HG03108 (cell line): ENCODE data around the gene NDUFA3.

Experiments used
- ATAC-seq: cut with Tn5 transposase; IDR thresholded peaks from one replicate; pipeline ENCODE4 v1.9.1; 2021; ENCODE audit warnings: moderate library complexity; ENCODE audit not compliant: unreplicated experiment

NDUFA3 gene

DNA sequence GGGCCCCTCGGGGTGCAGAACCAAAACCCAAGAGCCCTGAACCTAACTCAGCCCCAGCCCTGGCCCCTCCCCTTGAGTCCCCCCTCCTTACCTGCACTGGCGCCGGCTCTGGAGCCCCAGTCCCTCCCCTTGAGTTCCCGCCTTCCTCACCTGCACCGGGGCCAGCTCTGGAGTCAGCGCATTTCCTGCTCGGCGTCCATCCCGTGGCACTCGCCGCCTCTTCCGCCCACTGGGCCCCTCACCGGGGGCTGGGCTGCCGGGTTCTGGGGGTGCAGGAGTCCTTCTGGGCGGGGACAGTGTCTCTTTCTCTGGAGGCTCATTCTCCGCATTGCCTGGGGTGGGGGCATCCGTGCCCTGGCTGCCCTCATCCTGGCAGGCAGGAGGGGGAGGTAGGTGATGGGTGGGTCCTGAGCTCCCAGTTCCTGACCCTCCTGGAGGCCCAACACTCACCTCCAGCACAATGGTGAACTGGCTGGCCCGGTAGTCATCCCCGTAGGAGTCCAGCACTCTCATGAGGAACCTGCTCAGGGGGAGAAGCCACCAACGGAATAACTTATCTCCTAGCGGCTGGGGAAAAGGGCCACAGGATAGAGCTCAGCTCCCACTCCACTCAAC is 5.3 kb downstream of the NDUFA3 start:
- no peak for ATAC-seq

DNA sequence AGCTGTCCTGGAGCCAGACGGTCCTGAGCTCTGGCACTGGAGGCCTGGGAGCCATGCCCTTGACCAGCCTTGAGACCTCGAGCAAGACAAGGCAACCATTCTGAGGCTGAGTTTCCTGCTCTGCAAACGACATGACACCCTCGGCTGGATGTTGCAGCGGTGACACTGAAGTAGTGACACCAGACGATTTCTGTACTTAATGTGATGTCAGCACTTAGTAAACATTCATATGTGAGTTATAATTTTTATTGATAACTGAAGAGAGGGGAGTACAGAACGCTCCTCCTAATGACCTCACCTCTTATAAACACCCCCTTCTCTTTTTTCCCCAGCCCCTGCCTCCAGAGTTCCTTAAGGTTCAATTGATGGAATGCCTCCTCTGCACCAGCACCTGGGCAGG is 5.8 kb downstream of the NDUFA3 start:
- ATAC-seq = no peak

DNA sequence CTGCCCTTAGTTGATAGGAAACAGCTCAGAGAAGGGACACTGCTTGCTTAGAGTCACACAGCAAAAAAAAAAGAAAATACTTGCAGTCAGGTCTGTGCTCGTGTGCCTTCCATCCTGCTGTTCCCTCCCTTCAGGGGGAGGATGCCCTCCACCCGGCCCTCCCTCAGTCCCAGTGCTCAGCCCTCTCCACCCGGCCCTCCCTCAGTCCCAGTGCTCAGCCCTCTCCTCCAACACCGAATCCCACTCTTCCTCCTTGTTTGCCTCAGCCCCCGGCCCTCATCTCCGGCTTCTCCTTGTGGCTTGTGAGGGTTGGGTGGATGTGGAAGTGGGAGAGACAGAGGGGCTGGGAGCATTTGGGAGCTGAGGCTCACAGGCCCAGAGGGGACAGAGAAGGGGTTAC is 7.0 kb downstream of the NDUFA3 start:
- no peak for ATAC-seq

DNA sequence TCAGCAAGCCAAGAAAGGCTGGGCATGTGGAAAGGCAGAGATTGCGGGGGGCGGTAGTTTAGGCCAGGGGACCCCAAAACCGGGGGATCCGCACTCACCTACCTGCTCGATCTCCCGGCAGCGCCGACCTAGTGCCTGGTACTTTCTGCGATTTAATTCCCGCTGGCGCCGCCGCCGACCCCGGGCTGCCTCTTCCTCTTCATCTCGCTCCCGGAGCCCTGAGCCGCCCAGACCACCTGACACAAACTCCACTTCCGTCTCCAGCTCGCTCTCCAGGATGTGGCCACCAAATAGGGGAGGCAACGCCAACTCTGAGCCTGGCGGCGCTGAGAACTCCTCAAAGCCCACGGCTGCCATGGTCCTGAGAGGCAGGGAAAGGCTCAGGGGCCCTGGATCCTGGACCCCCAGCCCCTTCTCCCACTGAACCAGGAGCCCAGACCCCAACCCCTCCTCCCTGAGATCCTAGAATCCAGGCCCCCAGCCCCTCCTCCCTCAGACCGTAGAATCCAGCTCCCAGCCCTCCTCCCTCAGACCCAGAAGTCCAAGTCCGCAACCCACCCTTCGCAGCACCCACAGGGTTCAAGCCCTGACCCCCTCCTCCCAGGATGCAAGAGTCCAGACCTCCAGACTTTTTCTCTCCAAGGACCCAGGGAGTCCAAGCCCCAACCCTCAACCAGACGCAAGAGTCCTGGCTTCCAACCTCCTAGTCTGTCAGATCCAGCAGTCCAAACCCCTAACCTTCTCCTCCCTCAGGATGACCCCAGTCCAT is 11.9 kb downstream of the NDUFA3 start:
- ATAC-seq = no peak

DNA sequence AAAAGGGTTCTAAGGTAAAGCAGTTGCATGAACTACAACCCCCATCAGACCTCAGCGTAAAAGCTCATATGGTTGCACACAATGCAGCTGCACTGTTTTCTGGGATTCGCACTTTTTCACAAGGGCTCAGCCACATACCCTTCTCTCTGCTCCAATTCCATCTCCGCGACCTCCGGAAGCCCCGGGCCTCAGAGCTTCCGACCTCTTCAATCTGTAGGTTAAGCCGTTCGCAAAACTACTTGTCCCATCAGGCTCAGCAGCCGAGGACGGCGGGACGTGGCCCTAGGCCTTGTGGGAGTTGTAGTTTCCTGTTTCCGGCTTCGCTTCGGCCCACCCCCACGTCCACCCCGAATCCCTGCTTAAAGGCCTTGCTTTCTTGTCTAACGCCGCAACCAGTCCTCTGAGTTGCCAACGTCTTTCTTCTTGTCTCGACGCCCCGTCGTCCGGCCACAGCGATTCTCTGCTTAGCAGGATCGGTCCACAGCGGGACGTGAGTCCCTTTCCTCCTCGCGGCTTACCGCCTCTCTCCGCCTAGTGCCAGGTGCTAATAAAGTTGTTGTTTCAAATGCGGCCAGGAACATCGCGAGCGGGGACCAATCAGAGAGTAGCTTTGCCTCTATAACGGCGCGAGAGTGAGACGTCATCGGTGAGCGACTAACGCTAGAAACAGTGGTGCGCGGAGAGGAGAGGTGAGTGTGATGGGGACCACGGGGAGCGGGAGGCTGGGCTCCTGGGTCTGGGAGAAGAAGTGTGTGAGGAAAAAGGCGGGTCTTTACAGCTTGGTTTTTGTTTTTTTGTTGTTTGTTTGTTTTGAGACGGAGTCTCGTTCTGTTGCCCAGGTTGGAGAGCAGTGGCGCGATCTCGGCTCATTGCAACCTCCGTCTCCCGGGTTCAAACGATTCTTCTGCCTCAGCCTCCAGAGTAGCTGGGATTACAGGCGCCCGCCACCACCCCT is 12.7 kb downstream of the NDUFA3 start, which contains the start of the genes PRPF31 and TFPT:
PRPF31 (plus strand) TSS at position 646 of the 955 bp plus-strand sequence. CDS start 2,525 bp downstream, outside the sequence.
TFPT (minus strand) TSS at position 549 of the 955 bp plus-strand sequence; CDS start at position 161, 388 bp downstream.
- ATAC-seq = peak; percentile 78

DNA sequence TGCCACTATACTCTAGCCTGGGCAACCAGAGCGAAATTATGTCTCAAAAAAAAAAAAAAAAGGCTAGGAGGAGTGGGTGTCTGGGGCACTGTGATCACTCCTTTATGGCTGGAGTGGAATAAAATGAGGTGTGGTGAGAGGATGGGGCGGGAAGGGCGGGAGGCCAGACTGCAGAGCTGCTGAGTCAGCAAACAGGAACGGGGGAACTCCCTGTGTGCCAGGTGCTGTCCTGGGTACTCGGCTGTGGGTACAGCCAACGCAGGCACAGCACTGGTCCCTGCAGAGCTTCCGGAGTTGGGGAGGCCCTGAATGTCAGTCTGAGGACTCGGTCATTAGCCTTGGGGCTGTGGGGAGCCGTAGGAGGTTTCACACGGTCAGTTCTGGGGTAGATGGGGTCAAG is 18.6 kb downstream of the NDUFA3 start:
- ATAC-seq = no peak

DNA sequence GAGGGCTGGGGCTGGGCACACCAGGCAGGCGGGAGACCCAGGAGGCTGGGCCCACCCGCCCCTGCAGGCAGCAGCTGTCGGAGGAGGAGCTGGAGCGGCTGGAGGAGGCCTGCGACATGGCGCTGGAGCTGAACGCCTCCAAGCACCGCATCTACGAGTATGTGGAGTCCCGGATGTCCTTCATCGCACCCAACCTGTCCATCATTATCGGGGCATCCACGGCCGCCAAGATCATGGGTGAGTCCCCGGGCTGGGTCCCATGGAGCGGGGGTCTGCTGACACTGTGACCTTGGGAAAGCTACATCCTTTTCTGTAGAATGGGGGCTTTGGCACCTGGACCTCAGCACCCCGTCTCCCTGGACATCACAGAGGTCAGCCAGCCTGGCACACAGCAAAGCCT is 21.0 kb downstream of the NDUFA3 start:
- ATAC-seq = no peak

DNA sequence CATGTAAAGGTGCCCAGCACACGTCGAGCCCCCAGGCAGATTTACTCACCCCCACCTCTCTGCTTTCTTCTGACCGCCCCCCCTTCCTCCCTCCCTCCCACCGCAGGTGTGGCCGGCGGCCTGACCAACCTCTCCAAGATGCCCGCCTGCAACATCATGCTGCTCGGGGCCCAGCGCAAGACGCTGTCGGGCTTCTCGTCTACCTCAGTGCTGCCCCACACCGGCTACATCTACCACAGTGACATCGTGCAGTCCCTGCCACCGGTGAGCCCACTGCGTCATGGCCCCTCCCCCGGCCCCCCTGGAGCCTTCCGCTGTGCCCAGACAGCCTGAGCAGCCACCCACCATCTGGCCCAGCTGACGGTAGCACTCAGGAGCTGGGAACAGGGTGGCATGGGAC is 21.7 kb downstream of the NDUFA3 start:
- ATAC-seq = no peak

DNA sequence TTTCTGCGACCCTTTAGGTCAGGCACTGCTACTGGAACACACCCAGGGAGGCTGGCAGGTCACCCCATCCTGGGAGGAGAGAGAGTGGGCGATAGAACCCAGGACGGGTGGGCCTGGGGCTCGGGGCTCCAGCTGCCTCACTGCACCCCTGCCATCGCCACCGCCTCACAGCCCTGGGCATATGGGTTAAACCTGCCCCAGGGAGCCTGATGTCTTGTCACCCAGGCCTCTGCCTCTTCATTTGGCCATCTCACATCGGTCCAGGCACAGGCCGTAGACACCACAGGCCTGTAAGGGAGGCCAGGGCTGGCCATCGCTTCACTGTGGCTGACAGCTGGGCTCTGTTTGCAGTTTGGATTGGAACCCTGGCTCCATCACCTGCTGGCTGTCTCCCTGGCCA is 23.1 kb downstream of the NDUFA3 start:
- ATAC-seq = no peak

DNA sequence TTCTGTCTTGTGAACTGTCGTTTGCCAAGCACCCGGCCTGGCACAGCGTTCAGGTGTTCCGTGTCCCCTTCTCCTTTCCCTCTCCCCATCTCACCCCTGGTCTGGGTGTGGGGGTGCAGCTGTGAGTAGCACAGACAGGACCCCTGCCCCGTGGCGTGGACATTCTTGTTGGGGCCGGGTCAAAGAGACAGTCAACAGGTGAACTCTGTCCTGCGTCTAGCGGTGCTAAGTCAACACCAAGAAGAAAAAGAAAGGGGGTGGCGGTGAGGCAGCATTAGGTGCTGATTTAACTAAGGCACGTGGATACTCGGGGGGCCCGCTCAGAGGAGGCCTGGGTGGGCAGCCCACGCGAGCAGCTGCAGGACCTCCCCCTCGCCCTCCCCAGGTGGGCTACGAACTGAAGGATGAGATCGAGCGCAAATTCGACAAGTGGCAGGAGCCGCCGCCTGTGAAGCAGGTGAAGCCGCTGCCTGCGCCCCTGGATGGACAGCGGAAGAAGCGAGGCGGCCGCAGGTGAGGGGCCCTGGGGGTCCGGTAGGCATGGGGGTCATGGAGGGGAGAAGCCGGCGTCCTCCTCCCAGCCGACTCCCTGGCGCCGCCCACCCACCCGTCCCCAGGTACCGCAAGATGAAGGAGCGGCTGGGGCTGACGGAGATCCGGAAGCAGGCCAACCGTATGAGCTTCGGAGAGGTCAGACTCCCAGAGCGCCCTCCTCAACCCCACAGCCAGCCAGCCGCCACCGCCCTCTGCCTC is 25.2 kb downstream of the NDUFA3 start:
- ATAC-seq = no peak

DNA sequence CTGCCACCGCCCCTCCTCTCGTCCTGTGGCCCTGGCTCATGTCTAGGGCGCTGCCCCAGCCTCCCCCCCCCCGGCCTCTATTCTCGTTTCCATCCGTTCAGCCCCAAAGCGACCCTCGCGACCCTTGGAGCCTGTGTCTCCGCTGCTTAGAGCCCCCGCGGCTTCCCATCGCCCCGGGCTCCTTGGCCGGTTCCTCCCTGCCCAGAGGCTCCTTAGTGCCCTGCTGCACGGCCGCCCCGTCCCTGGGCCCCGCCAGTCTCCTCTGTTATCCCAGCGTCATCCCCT is 25.7 kb downstream of the NDUFA3 start:
- no peak for ATAC-seq

DNA sequence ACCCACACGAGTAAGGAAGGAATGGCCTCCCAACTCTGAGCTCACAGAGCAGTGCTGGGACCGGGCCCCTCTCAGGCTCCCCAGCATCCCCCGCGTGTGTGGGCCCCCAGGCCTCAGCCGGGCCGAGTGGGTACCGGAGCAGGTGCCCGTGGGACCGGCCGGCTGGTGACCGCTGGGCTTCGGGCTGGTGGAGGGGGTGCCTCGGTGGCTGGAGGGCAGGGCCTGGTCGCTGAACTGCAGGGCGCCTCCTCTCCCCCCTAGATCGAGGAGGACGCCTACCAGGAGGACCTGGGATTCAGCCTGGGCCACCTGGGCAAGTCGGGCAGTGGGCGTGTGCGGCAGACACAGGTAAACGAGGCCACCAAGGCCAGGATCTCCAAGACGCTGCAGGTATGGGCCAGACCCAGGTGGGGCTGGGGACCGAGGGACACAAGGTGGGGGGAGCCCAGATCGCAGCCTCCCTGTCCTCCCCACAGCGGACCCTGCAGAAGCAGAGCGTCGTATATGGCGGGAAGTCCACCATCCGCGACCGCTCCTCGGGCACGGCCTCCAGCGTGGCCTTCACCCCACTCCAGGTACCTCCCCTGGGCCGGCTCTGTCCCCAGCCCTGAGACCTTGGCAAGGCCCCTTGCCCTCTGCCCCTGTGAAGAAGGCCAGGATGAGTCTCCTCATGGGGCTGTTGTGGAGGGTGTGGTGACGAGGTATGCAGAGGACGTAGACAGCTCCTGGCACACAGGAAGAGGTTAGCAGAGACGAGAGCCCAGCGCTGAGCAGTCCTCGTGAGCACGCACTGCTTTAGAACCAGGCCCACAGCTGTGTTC is 26.4 kb downstream of the NDUFA3 start:
- ATAC-seq = no peak

DNA sequence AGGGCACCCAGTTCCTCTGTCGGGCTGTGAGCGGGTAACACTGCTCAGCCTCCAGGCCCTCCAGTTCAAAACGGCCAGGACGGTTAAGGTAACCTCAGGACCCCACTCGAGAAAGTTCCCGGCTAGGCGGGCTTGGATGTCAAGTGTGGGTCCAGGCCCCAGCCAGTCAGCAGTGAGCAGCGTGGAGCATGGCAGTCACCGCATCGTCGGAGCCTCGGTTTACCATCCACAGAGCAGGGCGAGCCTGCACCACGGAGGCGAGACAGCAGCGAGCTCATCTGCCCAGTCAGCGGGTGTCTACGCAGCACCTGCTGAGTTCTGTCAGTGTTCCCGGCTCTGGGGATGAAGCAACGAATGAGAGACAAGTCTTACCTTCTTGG is 27.0 kb downstream of the NDUFA3 start:
- no peak for ATAC-seq

DNA sequence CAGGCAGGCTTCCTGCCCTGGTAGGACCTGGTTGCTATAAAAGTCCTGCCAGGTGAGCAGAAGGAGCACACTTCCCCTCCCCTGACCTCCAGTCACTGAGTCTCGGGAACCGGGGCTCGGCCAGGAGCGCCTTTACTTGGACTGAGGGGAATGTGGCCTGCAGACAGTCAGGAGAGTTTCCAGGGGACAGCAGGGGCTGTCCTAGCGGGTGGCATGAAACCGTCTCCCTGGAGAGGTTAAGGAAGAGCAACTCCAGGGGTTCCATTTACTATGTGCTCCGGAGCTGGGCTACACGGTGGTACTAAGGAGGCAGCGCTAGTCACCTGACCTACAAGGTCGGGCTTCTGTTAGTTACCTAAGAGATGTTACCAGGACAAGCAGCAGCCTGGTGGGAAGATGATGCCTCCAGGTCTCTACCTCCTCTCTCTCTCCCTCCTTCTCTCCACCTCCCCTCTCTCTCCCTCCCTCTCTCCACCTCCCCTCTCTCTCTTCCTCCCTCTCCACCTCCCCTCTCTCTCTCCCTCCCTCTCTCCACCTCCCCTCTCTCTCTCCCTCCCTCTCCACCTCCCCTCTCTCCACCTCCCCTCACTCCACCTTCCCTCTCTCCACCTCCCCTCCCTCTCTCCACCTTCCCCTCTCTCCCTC is 30.8 kb downstream of the NDUFA3 start:
- no peak for ATAC-seq

DNA sequence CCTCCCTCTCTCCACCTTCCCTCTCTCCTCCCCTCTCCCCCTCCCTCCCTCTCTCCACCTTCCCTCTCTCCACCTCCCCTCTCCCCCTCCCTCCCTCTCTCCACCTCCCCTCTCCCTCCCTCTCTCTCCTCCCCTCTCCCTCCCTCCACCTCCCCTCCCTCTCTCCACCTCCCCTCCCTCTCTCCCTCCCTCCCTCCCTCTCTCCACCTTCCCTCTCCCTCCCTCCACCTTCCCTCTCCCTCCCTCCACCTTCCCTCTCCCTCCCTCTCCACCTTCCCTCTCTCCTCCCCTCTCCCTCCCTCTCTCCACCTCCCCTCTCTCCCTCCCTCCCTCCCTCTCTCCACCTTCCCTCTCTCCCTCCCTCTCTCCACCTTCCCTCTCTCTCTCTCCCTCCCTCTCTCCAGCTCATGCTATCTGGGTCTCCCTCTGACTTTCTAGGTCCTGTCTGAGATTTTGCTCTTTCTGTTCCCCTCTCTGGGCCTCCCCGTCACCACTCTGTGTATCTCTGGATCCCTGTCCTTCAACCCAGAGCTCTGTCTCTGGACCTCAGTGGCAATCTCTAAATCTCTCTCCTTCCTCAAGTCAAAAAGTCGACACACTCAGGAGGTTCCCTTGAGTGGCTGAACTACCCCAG is 31.4 kb downstream of the NDUFA3 start:
- no peak for ATAC-seq

DNA sequence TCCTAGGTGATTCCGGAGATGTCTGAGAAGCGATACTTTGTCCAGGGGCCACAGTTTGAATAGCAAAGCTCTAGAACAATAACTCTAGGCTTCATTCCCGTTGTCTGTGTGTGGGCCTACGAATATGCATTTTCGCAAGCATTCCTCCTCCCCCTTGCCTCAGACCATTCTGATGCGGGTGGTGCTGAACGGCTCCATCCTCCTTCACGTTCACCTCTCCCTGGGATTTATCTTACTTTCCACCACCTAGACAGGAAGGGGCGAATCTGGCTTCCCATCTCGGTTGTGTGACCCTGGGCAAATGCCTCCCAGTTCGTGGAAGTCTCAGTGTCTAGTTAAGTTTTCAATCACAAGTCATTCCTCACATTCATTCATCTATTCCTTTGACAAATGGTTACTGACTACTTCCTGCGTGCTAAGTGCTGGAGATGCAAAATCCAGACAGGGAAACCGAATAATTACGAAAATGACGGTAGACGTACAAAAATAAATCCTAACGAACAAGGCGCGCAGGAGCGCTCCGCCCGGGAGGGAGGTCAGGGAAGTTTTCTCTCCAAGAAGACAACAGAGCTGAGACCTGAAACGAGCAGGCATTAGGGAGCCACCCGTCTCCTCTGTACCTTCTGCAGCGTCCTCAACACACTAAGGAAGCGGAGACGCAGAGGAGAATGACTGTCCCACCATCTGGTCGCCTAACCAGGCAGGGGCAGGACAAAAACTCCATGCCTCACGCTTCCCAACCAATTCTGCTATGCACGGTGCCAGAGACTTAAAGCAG is 33.6 kb downstream of the NDUFA3 start:
- ATAC-seq = no peak

DNA sequence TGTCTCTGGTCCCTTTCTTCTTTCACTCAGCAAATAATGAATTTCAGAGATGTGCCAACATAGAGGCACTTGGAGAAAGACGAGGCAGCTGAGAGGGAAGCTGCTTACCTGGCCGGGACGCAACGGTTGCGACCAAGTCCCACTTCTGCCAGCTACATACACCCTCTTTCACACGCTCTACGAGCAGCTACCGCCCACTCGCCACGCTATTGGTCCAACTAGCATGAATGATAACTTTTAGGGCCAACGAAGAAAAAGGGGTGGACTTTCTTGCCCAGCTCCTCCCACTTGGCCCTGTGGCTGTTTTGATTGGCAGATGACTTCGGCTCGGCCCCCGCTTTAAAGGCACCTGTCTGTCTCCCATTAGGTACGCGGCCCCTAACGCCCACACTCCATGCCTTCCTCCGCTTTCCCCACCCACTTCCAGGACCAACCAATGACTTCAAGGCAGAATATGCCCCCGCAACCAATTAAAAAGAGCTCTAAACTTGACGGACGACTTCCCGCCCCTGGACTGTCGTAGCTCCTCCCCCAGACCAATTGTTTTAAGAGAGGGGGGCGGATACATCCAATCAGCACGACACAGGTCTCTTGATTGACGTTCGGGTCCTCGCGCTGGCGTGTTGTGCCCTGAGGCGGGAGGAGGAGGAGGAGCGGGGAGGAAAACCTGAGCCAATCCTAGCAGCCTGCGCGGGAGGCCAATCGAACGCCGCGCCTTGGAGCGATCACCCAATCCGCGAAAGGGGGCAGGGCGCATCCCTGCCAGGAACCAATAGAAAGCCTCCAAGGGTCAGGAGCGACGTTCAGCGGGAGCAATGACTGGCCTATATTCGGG is 34.4 kb downstream of the NDUFA3 start:
- peak; percentile 75 for ATAC-seq
